Measurements from ENCODE around the gene PTPRD. TPM values are rescaled to one million over a fixed set of nuclear protein-coding genes. Genes with fewer than 3 reads are reported as not detected.

The PTPRD gene
- total and polyA plus RNA-seq, 2 donors from 2014 or later: 6.4 to 78.9 TPM

DNA sequence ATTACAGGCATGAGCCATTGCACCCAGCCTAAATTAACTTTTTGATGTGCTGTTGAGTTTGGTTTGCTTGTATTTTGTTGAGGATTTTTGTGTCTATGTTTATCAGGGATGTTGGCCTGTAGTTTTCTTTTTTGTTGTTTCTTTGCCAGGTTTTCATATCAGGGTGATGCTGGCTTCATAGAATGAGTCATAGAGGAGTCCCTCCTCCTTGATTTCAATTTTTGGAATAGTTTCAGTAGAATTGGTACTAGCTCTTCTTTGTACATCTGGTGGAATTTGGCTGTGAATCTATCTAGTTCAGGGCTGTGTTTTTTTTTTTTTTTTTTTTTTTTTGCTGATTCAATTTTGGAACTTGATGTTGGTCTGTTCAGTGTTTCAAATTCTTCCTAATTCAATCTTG lies 1648.9 kb downstream of the PTPRD start:
- Histone ChIP-seq H3K4me1 (ENCODE audit: control insufficient read depth in 2 of 3, insufficient read depth in 2 of 3, low read depth in 1 of 3, low read length in 3 of 3) (peaks cover 0 to 2% (median 0%) of the 10 kb centered on the region in 3 donors), H3K36me3 (ENCODE audit: control insufficient read depth in 2 of 3, insufficient read depth in 3 of 3, low read length in 3 of 3) (no peaks in the 10 kb centered on the region), H3K4me3 (ENCODE audit: low read length in 3 of 3) (no peak overlapping the region), H3K27me3 (ENCODE audit: control insufficient read depth, insufficient read depth, low read length) (no peaks in the 10 kb centered on the region), H3K9me3 (ENCODE audit: control insufficient read depth in 2 of 3, insufficient read depth in 1 of 3, low read length in 3 of 3) (no peaks in the 10 kb centered on the region), H3K27ac (ENCODE audit: low read depth in 2 of 2, low read length in 2 of 2) (no peak overlapping the region), H3K9ac (ENCODE audit: low read length in 3 of 3) (no peak overlapping the region)
- TF ChIP-seq, protein P1, sequence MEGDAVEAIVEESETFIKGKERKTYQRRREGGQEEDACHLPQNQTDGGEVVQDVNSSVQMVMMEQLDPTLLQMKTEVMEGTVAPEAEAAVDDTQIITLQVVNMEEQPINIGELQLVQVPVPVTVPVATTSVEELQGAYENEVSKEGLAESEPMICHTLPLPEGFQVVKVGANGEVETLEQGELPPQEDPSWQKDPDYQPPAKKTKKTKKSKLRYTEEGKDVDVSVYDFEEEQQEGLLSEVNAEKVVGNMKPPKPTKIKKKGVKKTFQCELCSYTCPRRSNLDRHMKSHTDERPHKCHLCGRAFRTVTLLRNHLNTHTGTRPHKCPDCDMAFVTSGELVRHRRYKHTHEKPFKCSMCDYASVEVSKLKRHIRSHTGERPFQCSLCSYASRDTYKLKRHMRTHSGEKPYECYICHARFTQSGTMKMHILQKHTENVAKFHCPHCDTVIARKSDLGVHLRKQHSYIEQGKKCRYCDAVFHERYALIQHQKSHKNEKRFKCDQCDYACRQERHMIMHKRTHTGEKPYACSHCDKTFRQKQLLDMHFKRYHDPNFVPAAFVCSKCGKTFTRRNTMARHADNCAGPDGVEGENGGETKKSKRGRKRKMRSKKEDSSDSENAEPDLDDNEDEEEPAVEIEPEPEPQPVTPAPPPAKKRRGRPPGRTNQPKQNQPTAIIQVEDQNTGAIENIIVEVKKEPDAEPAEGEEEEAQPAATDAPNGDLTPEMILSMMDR (IDR thresholded peaks at IDR 0.05; ENCODE audit: borderline replicate concordance, extremely low read depth, insufficient read depth): no peak
- intact Hi-C loops (cut with DNase I): no loop called here
- DNase-seq: no peak
- FAIRE-seq: peak; percentile 37

DNA sequence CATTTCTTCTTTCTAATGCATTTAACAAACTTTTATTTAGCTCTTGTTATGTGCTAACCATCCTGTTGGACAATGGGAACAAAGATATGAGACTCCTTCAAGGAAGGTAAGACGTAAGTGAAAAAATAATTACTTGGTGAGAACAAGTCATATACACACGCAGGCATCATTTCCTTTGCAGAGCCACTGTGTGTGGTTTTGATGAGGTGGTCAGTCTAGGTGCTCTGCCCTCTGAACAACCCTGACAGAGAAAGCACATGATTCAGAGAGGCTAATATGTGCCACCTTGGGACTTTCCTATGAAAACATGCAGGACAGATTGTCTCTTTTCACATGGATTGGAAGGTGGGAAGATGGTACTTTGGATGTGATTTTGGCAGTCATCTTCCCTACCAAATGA lies 1650.7 kb downstream of the PTPRD start:
- DNase-seq (no peak), FAIRE-seq (no peak)
- H3K9ac ChIP-seq (ENCODE audit: low read length in 3 of 3): no peak overlapping the region

DNA sequence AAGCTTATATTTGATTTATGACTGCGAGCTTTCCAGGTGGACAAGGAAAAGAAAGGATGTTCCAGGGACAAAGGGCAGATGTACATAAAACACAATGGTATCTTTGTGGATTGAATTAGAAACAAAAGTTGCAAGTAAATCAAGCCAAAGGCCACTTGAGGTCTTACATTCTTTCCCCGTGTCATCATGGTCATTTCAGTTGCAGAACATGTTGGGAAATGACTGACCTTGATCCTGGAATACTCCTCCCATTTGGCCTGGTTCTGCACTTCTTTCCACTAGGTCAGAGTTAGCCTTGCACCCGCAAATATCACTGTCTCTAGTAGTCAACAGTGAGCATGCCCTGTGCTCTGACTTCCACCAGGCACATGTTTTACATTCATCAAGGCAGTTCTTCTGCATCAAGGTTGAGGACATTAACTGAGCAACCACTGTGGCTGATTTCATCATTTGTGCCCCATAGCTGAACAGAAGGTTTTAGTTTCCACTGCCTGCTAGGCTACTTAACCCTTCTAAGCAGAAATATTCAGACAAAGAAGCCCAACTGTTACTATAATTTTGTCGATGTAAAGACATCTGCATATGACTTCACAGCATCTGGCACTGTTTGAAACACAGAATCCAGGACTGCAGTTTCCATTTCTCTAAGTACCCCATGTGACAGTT lies 1651.5 kb downstream of the PTPRD start:
- TF ChIP-seq, protein P1 (IDR thresholded peaks at IDR 0.05; ENCODE audit: borderline replicate concordance, extremely low read depth, insufficient read depth): no peak
- FAIRE-seq (no peak), DNase-seq (no peak)
- no peaks in the 10 kb centered on the region for H3K9me3 ChIP-seq (ENCODE audit: control insufficient read depth in 2 of 3, insufficient read depth in 1 of 3, low read length in 3 of 3)
- no peak overlapping the region for H3K4me3 ChIP-seq (ENCODE audit: low read length in 3 of 3)
- no peaks in the 10 kb centered on the region for H3K36me3 ChIP-seq (ENCODE audit: control insufficient read depth in 2 of 3, insufficient read depth in 3 of 3, low read length in 3 of 3)
- H3K27me3 ChIP-seq (ENCODE audit: control insufficient read depth, insufficient read depth, low read length): no peaks in the 10 kb centered on the region
- H3K9ac ChIP-seq (ENCODE audit: low read length in 3 of 3): no peak overlapping the region
- peaks cover 0 to 2% (median 0%) of the 10 kb centered on the region in 3 donors for H3K4me1 ChIP-seq (ENCODE audit: control insufficient read depth in 2 of 3, insufficient read depth in 2 of 3, low read depth in 1 of 3, low read length in 3 of 3)
- intact Hi-C loops (cut with DNase I): no loop called here
- H3K27ac ChIP-seq (ENCODE audit: low read depth in 2 of 2, low read length in 2 of 2): no peak overlapping the region

More for the DNA sequence above, 1650.7 kb downstream of the PTPRD start:
- TF ChIP-seq, protein P1 (IDR thresholded peaks at IDR 0.05; ENCODE audit: borderline replicate concordance, extremely low read depth, insufficient read depth): no peak
- Histone ChIP-seq H3K4me1 (ENCODE audit: control insufficient read depth in 2 of 3, insufficient read depth in 2 of 3, low read depth in 1 of 3, low read length in 3 of 3) (peaks cover 0 to 2% (median 0%) of the 10 kb centered on the region in 3 donors), H3K36me3 (ENCODE audit: control insufficient read depth in 2 of 3, insufficient read depth in 3 of 3, low read length in 3 of 3) (no peaks in the 10 kb centered on the region), H3K27ac (ENCODE audit: low read depth in 2 of 2, low read length in 2 of 2) (no peak overlapping the region), H3K4me3 (ENCODE audit: low read length in 3 of 3) (no peak overlapping the region), H3K9me3 (ENCODE audit: control insufficient read depth in 2 of 3, insufficient read depth in 1 of 3, low read length in 3 of 3) (no peaks in the 10 kb centered on the region), H3K27me3 (ENCODE audit: control insufficient read depth, insufficient read depth, low read length) (no peaks in the 10 kb centered on the region)
- intact Hi-C loops (cut with DNase I): no loop called here

Measured in kidney (tissue), 14 donors.